Chondrocyte (in vitro differentiated cells): ENCODE measurements around the gene PJA2. TPM values are rescaled to one million over a fixed set of nuclear protein-coding genes. Genes with fewer than 3 reads are reported as not detected.

Experiments
- DNase-seq: peaks from one replicate; pipeline ENCODE4 v3.0.0; 2021; ENCODE audit warnings: mixed read lengths, low spot score
- H3K27ac Mint-ChIP-seq: one replicate; pipeline ENCODE4 v1.8.0; 2021; ENCODE audit warnings: mild to moderate bottlenecking, moderate library complexity, mixed read lengths; ENCODE audit not compliant: unreplicated experiment
- H3K27me3 Mint-ChIP-seq: 2 replicates; pipeline ENCODE4 v1.8.0; 2021; ENCODE audit warnings: low read depth, mixed read lengths
- H3K36me3 Mint-ChIP-seq: 2 replicates; pipeline ENCODE4 v1.8.0; 2021; ENCODE audit warnings: low read depth, mixed read lengths
- H3K4me1 Mint-ChIP-seq: 2 replicates; pipeline ENCODE4 v1.8.0; 2021; ENCODE audit warnings: low read depth, mild to moderate bottlenecking, mixed read lengths
- H3K4me3 Mint-ChIP-seq: one replicate; pipeline ENCODE4 v1.8.0; 2021; ENCODE audit warnings: mild to moderate bottlenecking, moderate library complexity, mixed read lengths; ENCODE audit not compliant: unreplicated experiment
- H3K9me3 Mint-ChIP-seq: 2 replicates; pipeline ENCODE4 v1.8.0; 2021; ENCODE audit warnings: low read depth, mixed read lengths
- CTCF ChIP-seq: fragments of 200-600 bp; sonication (generic); IDR thresholded peaks from 2 replicates; pipeline ENCODE4 v1.5.0; 2021; ENCODE audit warnings: antibody characterized with exemption, mild to moderate bottlenecking, moderate library complexity
- total RNA-seq: library from RNA; stranded (reverse); gene quantifications from 3 replicates; pipeline ENCODE4 v1.2.1, GENCODE V29; 2021

PJA2 gene
- total RNA-seq, 1 donor from 2014 or later, result 110 TPM

DNA sequence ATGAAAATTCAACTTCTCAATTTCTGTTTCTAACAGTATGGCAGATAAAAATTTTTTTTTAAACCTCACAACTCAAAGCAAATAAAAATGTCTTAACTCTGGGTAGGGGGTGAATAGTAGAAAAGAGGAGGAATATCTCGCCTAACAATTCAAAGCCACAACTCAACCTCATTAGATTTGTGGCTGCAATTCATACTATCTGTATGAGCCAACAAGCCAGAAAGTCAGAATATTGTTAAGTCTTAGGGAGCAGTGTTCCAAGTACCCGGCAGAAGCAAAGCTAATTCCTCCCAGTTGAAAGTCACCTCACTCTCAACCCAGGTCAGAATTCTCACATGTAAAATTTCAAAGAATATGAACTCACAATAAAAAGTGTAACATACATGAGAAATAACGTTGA is 15.0 kb downstream of the PJA2 start:
- Mint-ChIP-seq H3K36me3 (peaks cover 7% of the 10 kb centered on the region), H3K4me3 (no peak overlapping the region), H3K9me3 (peaks cover 6% of the 10 kb centered on the region), H3K27me3 (no peaks in the 10 kb centered on the region), H3K4me1 (peaks cover 52% of the 10 kb centered on the region), H3K27ac (no peak overlapping the region)
- no peak for TF ChIP-seq CTCF
- no peak for DNase-seq

GRCh38 chr5:109390188-109390587 is 19.6 kb downstream of the PJA2 start:
- DNase-seq, result no peak
- H3K9me3 Mint-ChIP-seq, result peaks cover 6% of the 10 kb centered on the region

DNA sequence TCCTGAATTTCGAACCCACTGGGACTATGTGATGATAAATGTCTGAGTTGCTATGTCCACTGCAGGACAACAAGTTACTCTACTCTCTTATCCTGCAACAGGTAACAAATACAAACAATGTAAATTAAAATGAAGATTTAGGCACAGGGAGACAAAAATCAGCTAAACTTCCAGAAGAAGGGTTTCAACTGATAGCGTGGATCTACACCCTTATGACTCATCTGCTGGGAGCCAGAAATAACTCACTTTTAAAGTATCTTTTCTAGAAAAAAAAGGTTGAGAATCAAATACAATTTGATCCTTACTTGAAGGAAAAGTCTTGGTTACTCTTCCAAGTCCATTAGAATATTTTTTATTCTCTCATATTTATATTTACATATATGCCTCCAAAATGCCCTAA is 21.4 kb downstream of the PJA2 start:
- no peak for TF ChIP-seq CTCF
- H3K27ac Mint-ChIP-seq, result peak overlapping the region; percentile 64

More at GRCh38 chr5:109390188-109390587, 19.6 kb downstream of the PJA2 start:
- Mint-ChIP-seq H3K27me3 (no peaks in the 10 kb centered on the region), H3K4me1 (peaks cover 63% of the 10 kb centered on the region), H3K4me3 (no peak overlapping the region), H3K27ac (no peak overlapping the region), H3K36me3 (peaks cover 5% of the 10 kb centered on the region)
- no peak for TF ChIP-seq CTCF

GRCh38 chr5:109387408-109387974 is 22.3 kb downstream of the PJA2 start:
- Mint-ChIP-seq H3K9me3 (peaks cover 6% of the 10 kb centered on the region), H3K27me3 (no peaks in the 10 kb centered on the region), H3K27ac (no peak overlapping the region), H3K36me3 (peaks cover 5% of the 10 kb centered on the region), H3K4me1 (peaks cover 46% of the 10 kb centered on the region), H3K4me3 (no peak overlapping the region)
- no peak for TF ChIP-seq CTCF
- no peak for DNase-seq

More for the DNA sequence above, 21.4 kb downstream of the PJA2 start:
- H3K27me3 Mint-ChIP-seq, result no peaks in the 10 kb centered on the region
- H3K4me1 Mint-ChIP-seq, result peaks cover 52% of the 10 kb centered on the region
- no peak for DNase-seq
- H3K36me3 Mint-ChIP-seq, result peaks cover 5% of the 10 kb centered on the region
- no peak overlapping the region for H3K4me3 Mint-ChIP-seq
- H3K9me3 Mint-ChIP-seq, result peaks cover 6% of the 10 kb centered on the region

- H3K4me3 Mint-ChIP-seq, result no peak overlapping the region
- H3K9me3 Mint-ChIP-seq, result no peaks in the 10 kb centered on the region
- H3K4me1 Mint-ChIP-seq, result peaks cover 26% of the 10 kb centered on the region
- no peak for DNase-seq
- no peaks in the 10 kb centered on the region for H3K27me3 Mint-ChIP-seq
- no peak for TF ChIP-seq CTCF
- peak overlapping the region; percentile 11 for H3K27ac Mint-ChIP-seq
- peaks cover 15% of the 10 kb centered on the region for H3K36me3 Mint-ChIP-seq
These were observed 31.7 kb downstream of the PJA2 start for GRCh38 chr5:109378095-109378494.
